ENCODE results near the gene PIP4K2C. TPM values are rescaled to one million over a fixed set of nuclear protein-coding genes. Genes with fewer than 3 reads are reported as not detected.
"Not testable (repeated sequence)": the region's sequence is repeated elsewhere in the genome, so short reads cannot be mapped to it uniquely, and the experiment has no call there.

The PIP4K2C gene
- polyA plus RNA-seq, 1 donor, result 10.6 TPM

DNA sequence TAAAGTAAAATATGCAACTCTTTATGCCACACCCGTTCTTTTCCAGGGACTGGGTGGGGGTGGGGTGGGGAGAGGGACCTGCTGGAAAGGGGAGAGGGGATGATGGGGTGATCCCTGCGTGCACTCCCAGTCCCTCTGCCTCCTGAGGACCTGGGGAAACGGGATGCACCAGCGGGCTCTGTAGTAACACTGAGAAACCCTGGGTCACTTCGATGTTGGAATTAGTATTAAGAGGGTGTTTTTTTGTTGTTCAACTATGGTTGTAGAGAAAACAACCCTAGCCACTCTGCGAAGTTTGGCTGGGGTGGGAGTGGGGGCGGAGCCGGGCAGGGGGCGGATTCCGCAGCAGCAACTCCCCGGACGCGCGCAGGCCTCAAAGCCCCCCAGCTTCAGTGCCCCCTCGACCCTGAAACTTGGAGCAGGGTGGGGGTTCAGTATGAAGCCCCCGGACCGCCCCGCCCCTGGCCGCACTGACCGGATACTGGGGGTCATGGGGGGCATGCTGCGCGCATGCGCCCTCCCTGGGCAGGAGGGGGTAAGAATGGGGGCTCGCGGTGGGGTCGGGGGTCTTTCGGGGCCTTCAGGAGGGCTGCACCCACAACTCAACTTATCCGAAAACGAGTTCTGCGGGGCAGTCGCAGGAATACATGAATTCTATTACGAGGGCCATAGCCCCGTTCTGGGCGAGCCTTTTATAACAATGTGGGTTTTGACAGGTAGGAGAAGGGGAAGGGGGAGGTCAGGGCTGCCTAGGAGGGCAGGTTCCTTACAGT lies 19.0 kb downstream of the PIP4K2C start:
- no peak for DNase-seq (ENCODE audit: low read depth)

DNA sequence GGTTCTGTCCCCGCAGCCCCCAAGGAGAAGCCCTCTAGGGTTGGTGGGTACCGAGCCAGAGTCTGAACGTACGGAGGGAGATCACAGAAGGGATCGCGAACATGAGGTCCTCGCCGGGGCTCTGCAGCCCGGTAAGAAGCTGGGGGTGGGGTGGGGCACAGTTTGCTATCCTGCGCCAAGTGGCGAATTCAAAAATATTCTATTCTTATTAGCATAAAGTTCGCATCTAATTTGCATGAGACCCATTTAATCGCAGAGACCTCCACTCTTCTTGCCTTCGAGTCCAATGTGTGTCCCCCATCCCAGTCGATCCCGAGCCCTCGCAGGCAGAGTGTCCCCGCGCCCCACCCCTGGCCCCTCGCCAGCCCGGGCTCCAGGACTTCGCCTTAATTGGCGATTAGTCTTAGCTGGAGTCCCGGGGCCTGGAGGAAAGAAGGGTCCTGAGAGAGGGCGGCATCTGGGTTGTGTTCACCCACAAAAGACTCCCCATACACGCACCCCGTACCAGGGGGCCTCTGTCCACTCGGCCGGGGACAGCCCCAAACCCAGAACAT lies 19.6 kb downstream of the PIP4K2C start:
- no peak for DNase-seq (ENCODE audit: low read depth)

DNA sequence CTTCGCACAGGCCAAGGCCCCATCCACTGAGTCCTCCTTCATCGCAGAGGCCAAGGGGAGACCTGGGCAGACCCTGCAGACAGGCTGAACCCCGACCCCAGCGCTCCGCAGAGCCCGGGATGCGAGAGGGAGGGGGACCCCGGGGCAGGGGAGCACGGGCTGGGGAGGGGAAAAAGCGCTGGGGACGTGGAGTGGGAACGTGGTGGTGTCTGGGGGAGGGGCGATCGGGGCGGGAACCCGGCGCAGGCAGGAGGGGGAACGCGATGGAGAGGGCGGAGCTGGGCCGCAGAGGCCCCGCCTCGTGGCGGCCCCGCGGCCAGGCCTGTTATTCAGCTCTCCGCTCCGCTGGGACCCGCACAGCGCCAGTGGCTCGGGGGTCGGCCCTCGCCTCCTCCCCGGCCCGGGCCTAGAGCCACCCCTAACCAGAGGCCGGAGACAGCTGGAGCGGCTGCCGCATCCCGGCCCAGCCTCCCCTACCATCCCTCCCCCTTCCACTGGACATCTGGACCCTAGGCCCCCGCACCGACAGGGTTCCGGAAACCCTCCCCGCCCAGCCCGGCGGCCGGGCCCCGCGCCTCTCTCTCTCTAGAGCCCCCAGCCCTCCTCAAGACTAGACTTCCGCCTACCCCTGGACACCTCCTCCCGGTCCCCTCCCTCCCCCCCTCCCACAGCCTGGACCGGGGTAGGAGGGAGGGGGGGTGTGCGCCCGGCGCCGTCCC lies 20.3 kb downstream of the PIP4K2C start, which contains the start of gene ARHGEF25:
TSS of gene ARHGEF25 (plus strand) at position 328 of the 719 bp plus-strand sequence. CDS start 460 bp downstream, outside the sequence.
- peak; percentile 88 for DNase-seq (ENCODE audit: low read depth)

DNA sequence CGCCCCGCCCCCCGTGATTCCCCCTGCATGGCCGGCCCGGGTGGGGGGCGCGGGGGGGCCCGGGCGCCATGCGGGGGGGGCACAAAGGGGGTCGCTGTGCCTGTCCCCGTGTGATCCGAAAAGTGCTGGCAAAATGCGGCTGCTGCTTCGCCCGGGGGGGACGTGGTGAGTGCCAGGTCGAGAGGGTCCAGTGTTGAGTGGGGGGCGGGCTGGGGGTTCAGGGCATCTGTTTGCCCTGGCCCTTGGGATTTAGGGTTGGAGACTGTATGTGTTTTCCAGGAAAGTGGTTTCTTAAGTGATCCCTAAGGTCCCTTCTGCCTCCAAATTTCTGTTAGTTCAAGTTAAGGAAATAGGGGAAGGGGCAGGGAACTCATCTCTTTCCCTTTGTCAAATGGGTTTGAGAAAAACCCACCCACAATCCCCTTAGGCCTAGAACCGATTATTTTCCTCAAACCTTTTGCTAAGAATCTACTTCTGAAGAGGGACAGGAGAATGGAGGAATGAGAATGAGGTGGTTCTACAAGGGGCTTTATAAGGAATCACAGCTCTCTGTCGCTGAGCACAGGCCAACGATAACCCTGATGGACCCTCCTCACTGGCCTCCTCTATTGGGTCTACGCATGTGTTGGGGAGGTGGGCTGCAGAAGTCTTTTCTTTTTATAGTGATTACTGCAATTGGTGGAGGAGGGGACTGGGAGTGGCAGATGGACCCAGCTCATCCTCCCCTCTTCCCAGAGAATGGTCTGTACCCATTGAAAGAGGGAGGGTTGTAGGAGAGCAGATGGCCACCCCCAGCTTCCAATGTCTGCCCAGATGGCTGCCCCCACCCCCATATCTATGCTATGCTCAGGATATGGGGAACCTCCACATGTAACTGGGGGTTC lies 21.1 kb downstream of the PIP4K2C start:
- no peak for DNase-seq (ENCODE audit: low read depth)

DNA sequence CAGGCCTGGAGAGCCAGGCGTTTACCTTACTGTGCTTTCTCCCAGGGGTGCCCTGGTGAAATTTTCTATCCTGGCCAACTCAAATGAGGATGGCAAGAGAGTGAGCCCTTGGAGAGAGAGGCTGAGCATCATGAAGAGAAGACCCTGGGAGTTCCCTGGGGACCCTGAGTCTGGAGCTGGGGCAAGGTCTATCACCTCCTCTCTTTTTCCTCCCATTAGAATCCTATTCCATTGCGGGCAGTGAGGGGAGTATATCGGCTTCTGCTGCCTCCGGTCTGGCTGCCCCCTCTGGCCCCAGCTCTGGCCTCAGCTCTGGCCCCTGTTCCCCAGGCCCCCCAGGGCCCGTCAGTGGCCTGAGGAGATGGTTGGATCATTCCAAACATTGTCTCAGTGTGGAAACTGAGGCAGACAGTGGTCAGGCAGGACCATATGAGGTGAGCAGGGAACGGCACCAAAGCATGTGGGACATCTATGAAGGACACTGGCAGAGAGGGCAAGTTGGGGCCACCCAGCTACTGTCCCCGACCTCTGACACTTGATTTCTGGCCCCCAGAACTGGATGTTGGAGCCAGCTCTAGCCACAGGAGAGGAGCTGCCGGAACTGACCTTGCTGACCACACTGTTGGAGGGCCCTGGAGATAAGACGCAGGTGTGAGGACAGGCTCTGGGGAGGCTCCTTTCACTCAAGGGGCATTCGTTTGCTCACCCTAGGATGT lies 21.9 kb downstream of the PIP4K2C start:
- DNase-seq (ENCODE audit: low read depth), result no peak

DNA sequence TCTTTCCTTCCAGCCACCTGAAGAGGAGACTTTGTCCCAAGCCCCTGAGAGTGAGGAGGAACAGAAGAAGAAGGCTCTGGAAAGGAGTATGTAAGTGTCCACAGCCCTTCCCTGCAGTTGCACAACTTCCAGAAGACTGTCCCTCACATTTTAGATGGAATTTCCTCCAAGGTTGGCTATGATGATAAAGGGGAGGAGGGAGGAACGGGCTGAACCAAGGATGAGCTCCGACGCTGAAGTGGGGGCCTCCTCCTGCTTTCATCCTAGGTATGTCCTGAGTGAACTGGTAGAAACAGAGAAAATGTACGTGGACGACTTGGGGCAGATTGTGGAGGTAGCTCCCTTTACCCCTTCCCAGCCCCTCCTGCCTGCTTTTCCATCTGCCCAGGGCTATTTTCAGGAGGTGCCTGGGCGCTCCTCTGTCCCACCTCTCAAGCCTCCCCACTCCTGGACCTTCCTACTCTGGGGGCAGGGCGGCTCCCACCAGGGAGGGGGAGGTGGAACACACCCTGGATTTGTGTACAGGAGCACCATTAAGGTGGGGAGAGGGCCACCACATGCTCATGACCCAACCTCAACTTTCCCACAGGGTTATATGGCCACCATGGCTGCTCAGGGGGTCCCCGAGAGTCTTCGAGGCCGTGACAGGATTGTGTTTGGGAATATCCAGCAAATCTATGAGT lies 22.6 kb downstream of the PIP4K2C start:
- no peak for DNase-seq (ENCODE audit: low read depth)

DNA sequence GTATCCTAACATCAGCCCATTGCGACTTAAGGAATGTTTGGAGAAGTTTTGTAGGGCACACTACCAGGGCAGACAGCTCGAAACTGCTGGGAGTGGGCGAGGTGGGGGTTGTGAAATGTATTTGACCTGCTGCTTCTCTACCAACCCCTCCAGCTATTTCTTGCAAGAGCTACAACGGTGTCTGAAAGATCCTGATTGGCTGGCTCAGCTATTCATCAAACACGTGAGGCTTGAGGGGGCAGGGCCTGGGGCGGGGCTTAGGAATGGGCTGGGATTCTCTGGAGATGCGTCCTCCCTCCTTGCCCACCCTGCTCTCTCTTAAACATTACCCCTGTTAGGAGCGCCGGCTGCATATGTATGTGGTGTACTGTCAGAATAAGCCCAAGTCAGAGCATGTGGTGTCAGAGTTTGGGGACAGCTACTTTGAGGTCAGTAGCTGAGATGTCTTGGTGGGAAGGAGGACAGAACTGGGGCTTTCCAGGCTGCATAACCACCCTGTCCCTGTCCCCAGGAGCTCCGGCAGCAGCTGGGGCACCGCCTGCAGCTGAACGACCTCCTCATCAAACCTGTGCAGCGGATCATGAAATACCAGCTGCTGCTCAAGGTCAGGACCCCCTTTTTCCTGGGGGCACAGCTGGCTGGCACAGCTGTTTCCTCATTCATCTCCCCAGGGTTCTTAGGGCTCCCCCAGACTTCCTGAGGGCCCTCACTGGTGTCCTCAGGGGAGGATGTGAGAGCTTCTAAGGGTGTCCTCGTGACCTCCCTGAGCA lies 23.4 kb downstream of the PIP4K2C start:
- no peak for DNase-seq (ENCODE audit: low read depth)

DNA sequence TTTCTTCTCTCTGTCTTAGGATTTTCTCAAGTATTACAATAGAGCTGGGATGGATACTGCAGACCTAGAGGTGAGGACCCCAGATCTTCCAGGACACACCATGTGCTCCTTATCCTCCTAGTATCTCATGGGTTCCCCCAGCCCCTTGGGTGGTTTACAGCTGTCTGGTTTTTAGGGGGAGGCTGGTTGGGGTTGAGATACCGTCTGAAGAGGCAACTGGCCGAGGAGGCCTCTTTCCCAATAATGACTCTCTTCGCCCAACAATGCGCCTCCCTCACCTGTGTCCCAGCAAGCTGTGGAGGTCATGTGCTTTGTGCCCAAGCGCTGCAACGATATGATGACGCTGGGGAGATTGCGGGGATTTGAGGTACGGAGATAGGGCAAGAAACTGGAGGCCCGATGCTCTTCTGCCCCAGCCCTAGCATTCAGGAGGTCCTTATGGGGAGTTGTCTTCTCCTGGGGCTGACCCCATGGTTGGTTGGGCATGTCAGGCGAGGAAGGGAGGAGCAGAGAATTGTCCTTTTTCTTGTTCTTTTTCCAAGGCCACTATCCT lies 24.0 kb downstream of the PIP4K2C start:
- DNase-seq (ENCODE audit: low read depth), result no peak

DNA sequence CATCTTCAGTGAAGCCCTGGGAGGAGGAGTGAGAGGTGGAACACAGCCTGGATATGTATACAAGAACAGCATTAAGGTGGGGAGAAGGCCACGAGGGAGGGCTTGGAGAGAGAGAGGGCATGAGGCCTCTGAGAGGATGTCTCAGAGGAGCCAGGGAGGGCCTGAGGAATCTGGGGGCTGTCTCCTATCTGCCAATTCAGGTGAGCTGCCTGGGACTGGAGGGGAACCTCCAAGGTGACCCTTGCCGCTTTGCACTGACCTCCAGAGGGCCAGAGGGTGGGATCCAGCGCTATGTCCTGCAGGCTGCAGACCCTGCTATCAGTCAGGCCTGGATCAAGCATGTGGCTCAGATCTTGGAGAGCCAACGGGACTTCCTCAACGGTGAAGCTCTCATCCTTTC lies 24.6 kb downstream of the PIP4K2C start:
- DNase-seq (ENCODE audit: low read depth), result no peak

DNA sequence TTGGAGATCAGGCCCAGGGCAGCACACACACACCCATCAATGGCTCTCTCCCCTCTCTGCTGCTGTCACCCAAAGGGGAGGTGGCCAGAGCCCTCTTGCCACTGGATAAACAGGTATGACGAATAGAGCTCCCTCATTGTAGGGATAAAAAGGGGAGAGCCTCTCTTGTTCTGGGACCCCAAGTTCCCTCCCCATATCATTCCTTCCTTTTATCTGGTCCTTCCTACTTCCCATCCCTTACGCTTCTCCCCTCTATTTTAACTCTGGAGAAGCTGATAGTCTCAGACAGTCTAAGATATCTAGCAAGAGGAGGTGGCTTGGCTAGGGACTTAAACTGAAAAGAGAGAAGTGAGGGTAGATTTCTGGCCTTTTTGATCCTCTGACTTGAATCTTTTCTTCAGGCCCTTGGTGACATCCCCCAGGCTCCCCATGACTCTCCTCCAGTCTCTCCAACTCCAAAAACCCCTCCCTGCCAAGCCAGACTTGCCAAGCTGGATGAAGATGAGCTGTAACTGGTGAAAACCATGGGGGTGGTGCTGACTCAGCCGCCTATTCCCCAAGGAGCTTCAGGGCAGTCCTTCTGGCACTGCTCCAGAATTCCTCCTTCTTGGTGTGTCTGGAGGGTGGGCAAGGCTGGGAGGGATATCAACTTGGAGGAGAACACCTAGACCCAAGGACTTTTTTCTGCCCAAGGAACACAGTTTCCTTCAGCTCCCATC lies 25.6 kb downstream of the PIP4K2C start:
- no peak for DNase-seq (ENCODE audit: low read depth)

DNA sequence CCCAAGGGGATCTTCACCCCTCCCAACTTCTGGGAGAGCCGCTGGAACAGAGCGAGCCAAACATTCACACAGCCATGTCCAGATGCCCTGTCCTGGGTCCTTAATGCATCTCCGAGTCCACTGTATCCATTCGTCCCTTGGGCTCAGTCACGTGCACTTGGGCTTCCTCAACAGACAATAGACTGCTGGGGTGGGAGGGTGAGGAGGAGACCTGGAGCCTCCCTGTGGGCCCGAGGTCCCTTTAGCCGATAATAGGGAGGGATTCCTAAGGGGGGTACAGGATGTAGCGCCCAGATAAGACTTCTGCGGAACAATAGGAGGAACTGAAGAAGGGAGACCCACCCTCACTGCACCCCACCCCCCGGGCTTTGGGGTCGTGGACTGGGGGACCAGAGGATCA lies 26.9 kb downstream of the PIP4K2C start:
- DNase-seq (ENCODE audit: low read depth), result no peak

DNA sequence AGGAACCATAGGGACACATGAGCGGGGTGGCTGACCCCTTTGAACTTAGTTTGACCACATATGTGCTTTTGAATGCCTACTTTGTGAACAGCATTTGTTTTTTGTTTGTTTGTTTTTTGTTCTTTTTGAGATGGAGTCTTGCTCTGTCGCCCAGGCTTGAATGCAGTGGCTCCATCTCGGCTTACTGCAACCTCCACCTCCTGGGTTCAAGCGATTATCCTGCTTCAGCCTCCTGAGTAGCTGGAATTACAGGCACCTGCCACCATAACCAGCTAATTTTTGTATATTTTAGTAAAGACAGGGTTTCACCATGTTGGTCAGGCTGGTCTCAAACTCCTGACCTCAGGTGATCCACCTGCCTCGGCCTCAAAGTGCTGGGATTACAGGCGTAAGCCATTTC lies 27.4 kb downstream of the PIP4K2C start:
- DNase-seq (ENCODE audit: low read depth), result not testable (repeated sequence)

DNA sequence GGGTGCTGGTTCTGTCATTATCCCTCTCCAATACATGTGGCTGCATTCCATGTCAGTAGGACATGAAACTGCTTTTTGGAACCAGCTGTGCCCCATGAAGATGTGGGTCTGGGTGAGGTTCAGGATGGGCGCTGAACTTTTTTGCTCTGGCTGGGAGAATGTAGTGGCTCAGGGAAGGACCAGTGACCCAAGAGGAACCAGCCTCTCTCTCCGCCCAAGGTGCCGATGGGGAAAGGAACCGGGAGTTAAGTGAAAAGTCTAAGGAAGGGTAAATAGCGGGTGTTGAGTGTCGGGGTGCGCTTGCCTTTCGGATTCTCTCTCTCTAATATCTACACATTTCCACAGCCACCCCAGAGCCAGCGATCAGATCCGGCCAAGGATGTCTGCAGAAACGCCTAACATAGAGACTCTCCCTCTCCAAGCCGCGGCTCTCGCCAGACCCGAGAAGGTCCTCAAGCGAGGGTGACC lies 28.0 kb downstream of the PIP4K2C start:
- no peak for DNase-seq (ENCODE audit: low read depth)

DNA sequence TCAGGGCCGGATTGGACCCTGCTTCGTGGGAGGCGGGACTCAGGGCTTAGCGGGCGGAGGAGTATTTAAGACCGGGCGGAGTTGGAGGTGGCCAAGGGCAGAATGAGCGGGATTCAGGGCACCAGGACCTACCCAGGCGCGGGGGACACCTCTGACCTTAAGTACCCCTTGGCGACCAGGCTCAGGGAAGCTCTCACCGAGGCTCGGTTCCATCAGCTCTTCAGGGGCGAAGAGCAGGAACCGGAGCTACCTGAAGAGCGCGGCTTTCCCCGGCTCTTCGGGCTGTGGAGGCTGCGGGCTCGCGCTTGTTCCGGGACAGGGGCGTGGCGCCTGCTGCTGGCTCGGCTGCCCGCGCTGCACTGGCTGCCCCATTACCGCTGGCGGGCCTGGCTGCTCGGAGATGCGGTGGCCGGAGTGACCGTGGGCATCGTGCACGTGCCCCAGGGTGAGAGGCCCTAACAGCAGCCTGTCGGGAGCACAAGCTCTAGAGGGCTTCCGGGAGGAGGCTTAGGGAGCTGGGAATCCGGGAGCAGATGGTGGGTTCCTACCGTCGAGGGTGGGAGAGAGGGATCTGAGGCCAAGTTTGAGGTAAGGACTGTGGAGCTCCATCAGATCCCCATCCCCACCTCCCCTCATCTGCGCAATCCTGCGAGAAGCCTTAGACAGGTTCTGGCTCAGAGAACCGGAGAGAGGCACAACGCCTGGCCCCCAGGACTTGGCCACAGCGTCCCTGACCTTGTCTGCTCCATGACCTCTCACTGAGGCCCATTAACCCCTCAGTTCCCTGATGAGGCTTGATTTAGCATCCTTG lies 28.6 kb downstream of the PIP4K2C start:
- DNase-seq (ENCODE audit: low read depth), result no peak

DNA sequence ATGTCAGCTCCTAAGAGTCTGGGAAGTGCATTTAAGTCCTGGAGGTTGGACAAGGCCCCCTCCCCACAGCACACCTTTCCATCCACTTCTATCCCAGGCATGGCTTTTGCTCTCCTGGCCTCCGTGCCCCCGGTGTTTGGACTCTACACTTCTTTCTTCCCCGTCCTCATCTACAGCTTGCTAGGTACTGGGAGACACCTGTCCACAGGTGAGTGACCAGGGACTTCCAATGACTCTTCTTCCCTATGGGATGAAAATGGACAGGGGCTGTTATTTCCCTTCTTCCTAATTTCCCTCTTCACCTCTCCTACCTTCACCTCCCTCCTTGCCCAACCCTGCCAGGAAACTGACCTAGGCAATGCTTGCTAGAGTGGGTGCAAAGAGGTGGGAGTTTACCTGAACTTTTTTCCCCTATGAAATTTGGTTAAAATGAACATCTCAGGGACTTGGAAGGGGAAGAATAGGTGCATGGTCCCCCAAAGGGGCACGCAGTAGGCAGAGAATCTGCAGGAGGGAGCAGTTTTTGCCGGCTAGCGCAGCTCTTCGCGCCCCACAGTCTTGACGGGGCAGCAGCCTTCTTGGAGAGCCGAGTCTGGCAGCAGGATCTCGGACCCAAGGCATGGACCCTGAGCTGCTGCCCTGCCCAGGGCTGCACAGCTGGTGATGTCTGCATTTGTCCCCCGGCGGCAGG lies 29.4 kb downstream of the PIP4K2C start:
- no peak for DNase-seq (ENCODE audit: low read depth)

DNA sequence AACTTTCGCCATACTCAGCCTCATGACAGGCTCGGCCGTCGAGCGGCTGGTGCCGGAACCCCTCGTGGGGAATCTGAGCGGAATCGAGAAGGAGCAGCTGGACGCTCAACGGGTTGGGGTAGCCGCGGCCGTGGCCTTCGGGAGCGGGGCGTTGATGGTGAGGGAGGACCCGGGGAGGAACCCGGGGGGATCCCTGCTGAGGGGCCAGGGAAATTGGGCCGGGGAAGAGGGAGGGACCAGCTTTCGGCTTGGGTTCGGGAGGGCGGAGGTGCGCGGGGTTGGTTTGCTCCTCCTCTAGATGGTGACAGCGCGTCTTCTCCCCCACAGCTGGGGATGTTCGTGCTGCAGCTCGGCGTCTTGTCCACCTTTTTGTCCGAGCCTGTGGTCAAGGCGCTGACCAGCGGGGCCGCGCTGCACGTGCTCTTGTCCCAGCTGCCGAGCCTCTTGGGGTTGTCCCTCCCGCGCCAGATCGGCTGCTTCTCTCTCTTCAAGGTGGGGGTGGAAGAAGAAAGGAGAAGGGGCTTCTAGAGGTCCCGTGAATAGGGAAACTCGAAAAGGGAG lies 30.0 kb downstream of the PIP4K2C start:
- DNase-seq (ENCODE audit: low read depth), result no peak

All from forelimb muscle (tissue), 1 donor.